K562 (cell line): ENCODE measurements around the gene PLCL1. TPM values are rescaled to one million over a fixed set of nuclear protein-coding genes. Genes with fewer than 3 reads are reported as not detected.
A peak's percentile ranks its signal among the peaks of the same experiment; 100 is the strongest.

Experiments used
- ATAC-seq: fragments of 200-7000 bp; cut with Tn5 transposase; 3 replicates; pipeline ENCODE4 v1.9.1; 2020; ENCODE audit warnings: moderate library complexity
- BruUV-seq: library from RNA; stranded (reverse); fragments of 400-500 nt; replicated peaks from 2 replicates; lab custom pipeline; 2021; lab: Mats Ljungman, UMichigan
- CTCF ChIA-PET: fragments of 300-600 bp; formaldehyde crosslinking; extraction: SDS; loops from one replicate; lab custom pipeline; 2021; ENCODE audit warnings: low intra/inter-chr PET ratio; lab: Yijun Ruan, JAX
- POLR2A ChIA-PET: fragments of 300-600, 350-650 bp; sonication (Branson Sonifier 250); formaldehyde crosslinking; extraction: SDS; loops from one replicate; lab custom pipeline; 2021; ENCODE audit warnings: antibody characterized with exemption, inconsistent platforms; lab: Yijun Ruan, JAX
- DNase-seq, 4 experiments: peaks; one replicate each; pipeline versions ENCODE4 v3.0.0 to v3.0.0-alpha.2; 2011 to 2018; ENCODE audit warnings: low spot score in 3 of 4, mixed read lengths in 3 of 4; ENCODE audit errors: extremely low read depth in 1 of 4
- FAIRE-seq: peaks from 2 replicates; lab custom pipeline; 2011; peaks lifted over from hg19 to GRCh38; lab: Jason Lieb, UNC
- H2AFZ ChIP-seq: 2 replicates; pipeline ENCODE4 v1.6.0; 2011; ENCODE audit warnings: low read depth, low read length, control low read depth, inconsistent platforms
- H3K27ac ChIP-seq: fragments of 200-600 bp; 3 replicates; pipeline ENCODE4 v1.8.0; 2011; ENCODE audit warnings: low read depth, mild to moderate bottlenecking, control low read depth, inconsistent platforms, low read length, moderate library complexity, mixed read lengths; ENCODE audit errors: extremely low read depth
- H3K27me3 ChIP-seq, 2 experiments: fragments of 300-600 bp in 1 of 2; 2 replicates in 1 of 2; 3 replicates in 1 of 2; pipeline versions ENCODE4 v1.6.0 to v1.8.0; 2011; ENCODE audit warnings: inconsistent platforms in 2 of 2, low read length in 2 of 2, mild to moderate bottlenecking in 1 of 2, mixed read lengths in 1 of 2, moderate library complexity in 1 of 2; ENCODE audit not compliant: control insufficient read depth in 2 of 2, insufficient read depth in 2 of 2
- H3K36me3 ChIP-seq: fragments of 300-600 bp; 3 replicates; pipeline ENCODE4 v1.8.0; 2011; ENCODE audit warnings: mild to moderate bottlenecking, low read length, inconsistent platforms; ENCODE audit not compliant: control insufficient read depth, insufficient read depth
- H3K4me1 ChIP-seq, 2 experiments: fragments of 200-600 bp in 1 of 2; replicated peaks in 1 of 2; 2 replicates in 1 of 2; 3 replicates in 1 of 2; pipeline versions ENCODE4 v1.5.1 to v1.8.0; 2011; ENCODE audit warnings: inconsistent platforms in 2 of 2, low read length in 2 of 2, mild to moderate bottlenecking in 1 of 2, mixed read lengths in 1 of 2, moderate library complexity in 1 of 2; ENCODE audit not compliant: control insufficient read depth in 2 of 2, insufficient read depth in 2 of 2
- H3K4me2 ChIP-seq: 2 replicates; pipeline ENCODE4 v1.6.1; 2011; ENCODE audit warnings: low read length, control low read depth, inconsistent platforms, mixed read lengths; ENCODE audit not compliant: insufficient read depth
- H3K4me3 ChIP-seq: fragments of 200-600 bp; sonication (generic), shearing (Covaris generic); 2 replicates; pipeline ENCODE4 v1.5.1; 2016; ENCODE audit warnings: control low read depth, inconsistent platforms
- H3K79me2 ChIP-seq: fragments of 200-600 bp; 3 replicates; pipeline ENCODE4 v1.8.0; 2011; ENCODE audit warnings: low read length, inconsistent platforms; ENCODE audit not compliant: control insufficient read depth, insufficient read depth
- H3K9ac ChIP-seq, 2 experiments: 2 replicates each; pipeline versions ENCODE4 v1.6.0 to v1.6.1; 2011; ENCODE audit warnings: low read depth in 2 of 2, low read length in 2 of 2, control low read depth in 1 of 2, inconsistent platforms in 1 of 2, mild to moderate bottlenecking in 1 of 2, mixed read lengths in 1 of 2; ENCODE audit not compliant: insufficient read depth in 1 of 2
- H3K9me1 ChIP-seq: one replicate; pipeline ENCODE4 v1.6.0; 2011; ENCODE audit warnings: inconsistent platforms, mild to moderate bottlenecking, low read length, moderate library complexity; ENCODE audit not compliant: control insufficient read depth, insufficient read depth
- H3K9me3 ChIP-seq: replicated peaks from 2 replicates; pipeline ENCODE4 v1.5.1; 2011; ENCODE audit warnings: low read depth, low read length, inconsistent platforms; ENCODE audit not compliant: control insufficient read depth, insufficient read depth
- H4K20me1 ChIP-seq: replicated peaks from 2 replicates; pipeline ENCODE4 v1.6.1; 2011; ENCODE audit warnings: low read length, inconsistent platforms, mixed read lengths; ENCODE audit not compliant: control insufficient read depth, insufficient read depth
- BRCA1 ChIP-seq, 2 experiments: fragments of 450-650 bp in 1 of 2; sonication (generic) in 1 of 2; formaldehyde crosslinking in 1 of 2; IDR thresholded peaks; 2 replicates each; pipeline versions ENCODE4 v1.5.0 to v1.6.1; 2017 to 2020; ENCODE audit warnings: mild to moderate bottlenecking in 1 of 2, missing genetic modification reagents in 1 of 2
- FIP1L1 ChIP-seq: fragments of 200-400 bp; formaldehyde crosslinking; IDR thresholded peaks from 2 replicates; pipeline ENCODE4 v1.6.1; 2018; ENCODE audit warnings: mild to moderate bottlenecking, low read depth, low read length; ENCODE audit not compliant: poor library complexity, severe bottlenecking
- HDAC3 ChIP-seq: fragments of 450-650 bp; IDR thresholded peaks from 2 replicates; pipeline ENCODE4 v1.6.1; 2018; ENCODE audit warnings: borderline replicate concordance, mild to moderate bottlenecking, moderate library complexity; ENCODE audit not compliant: partially characterized antibody
- WGBS: fragments of 100-300 bp; shearing (Covaris generic); methylation state at CpG from one replicate; pipeline ENCODE4 v1.1.6; 2016; ENCODE audit warnings: low coverage, mixed read lengths; ENCODE audit not compliant: insufficient coverage; ENCODE audit errors: missing lambda C conversion rate; 5-methylcytosine and 5-hydroxymethylcytosine counted together
- in situ Hi-C: fragments of 300-500 bp; cut with MboI; formaldehyde crosslinking; loops from 4 replicates; pipeline ENCODE4 v1.15.0; 2018; ENCODE audit warnings: inconsistent platforms, mixed read lengths
- intact Hi-C: fragments of 100-400 bp; cut with micrococcal nuclease; formaldehyde crosslinking; loops from 2 replicates; pipeline ENCODE4 v1.14.2; 2022
- polyA plus RNA-seq, 8 experiments: library from polyadenylated mRNA; depleted of rRNA in 4 of 8; stranded (reverse) in 5 of 8; unstranded in 3 of 8; fragments of >200 nt; fragmentation: Nextera tagmentation in 2 of 8; fragmentation: Illumina TruSeq in 1 of 8; extraction: Ambion mirVana in 2 of 8; extraction: Trizol in 1 of 8; gene quantifications; 2 replicates each; pipeline versions ENCODE4 v1.2.1 to v1.2.3, GENCODE V29; 2011 to 2014; ENCODE audit warnings: inconsistent platforms in 1 of 8, missing spikeins in 1 of 8
- total RNA-seq, 7 experiments: library from RNA; depleted of rRNA in 6 of 7; stranded (reverse); fragments of >200 nt in 6 of 7; fragmentation: Illumina TruSeq in 2 of 7; extraction: Trizol in 2 of 7; gene quantifications; 2 replicates each; pipeline versions ENCODE4 v1.2.1 to v1.2.3, GENCODE V29; 2011 to 2021; ENCODE audit warnings: low replicate concordance in 1 of 7
- TF ChIP-seq, protein P1 (sequence below): fragments of 200-800 bp; sonication (Bioruptor generic); IDR thresholded peaks from 2 replicates; pipeline ENCODE4 v1.6.1; 2017; ENCODE audit warnings: missing genetic modification characterization, missing compliant biosample characterization
- TF ChIP-seq, protein P2 (sequence below): fragments of 250-450 bp; sonication (Bioruptor Pico); IDR thresholded peaks from 2 replicates; pipeline ENCODE4 v1.8.0; 2022; ENCODE audit warnings: moderate library complexity, mild to moderate bottlenecking, inconsistent platforms

PLCL1 gene
- total and polyA plus RNA-seq, 9 of the 15 experiments (the other 6 are each of a cell fraction or from before 2014, with no cell fraction given): 2.0 to 17.7 (median 8.6) TPM

DNA sequence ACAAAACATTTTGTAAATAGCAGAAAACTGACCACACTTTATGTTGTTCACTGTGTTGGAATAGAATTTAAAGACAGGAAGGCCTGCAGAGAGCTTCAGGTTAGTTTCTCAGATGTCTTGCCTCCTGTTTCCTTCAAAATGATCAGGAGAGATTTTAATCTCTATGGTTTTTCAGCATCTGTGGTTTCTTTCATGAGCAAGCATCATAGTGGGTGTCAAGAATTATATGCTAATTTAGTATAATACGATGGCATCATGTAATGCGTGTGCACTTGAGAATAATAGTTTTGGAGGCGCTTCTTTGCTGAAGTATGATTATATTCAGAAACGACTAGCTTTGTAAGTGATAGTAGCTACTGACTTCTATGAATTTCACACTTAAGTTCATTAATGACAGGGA, 149.9 kb downstream of the PLCL1 start:
- no peak for TF ChIP-seq FIP1L1
- no peak for TF ChIP-seq HDAC3
- TF ChIP-seq, protein P1, sequence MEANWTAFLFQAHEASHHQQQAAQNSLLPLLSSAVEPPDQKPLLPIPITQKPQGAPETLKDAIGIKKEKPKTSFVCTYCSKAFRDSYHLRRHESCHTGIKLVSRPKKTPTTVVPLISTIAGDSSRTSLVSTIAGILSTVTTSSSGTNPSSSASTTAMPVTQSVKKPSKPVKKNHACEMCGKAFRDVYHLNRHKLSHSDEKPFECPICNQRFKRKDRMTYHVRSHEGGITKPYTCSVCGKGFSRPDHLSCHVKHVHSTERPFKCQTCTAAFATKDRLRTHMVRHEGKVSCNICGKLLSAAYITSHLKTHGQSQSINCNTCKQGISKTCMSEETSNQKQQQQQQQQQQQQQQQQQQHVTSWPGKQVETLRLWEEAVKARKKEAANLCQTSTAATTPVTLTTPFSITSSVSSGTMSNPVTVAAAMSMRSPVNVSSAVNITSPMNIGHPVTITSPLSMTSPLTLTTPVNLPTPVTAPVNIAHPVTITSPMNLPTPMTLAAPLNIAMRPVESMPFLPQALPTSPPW (CRISPR knock-in tag): 0 out of 2 replicates have a peak, but pooled peaks have one; percentile 14
- TF ChIP-seq BRCA1 (IDR thresholded peaks at IDR 0.05): no peak
- TF ChIP-seq BRCA1 (CRISPR knock-in tag; IDR thresholded peaks at IDR 0.05): no peak
- TF ChIP-seq, protein P2, sequence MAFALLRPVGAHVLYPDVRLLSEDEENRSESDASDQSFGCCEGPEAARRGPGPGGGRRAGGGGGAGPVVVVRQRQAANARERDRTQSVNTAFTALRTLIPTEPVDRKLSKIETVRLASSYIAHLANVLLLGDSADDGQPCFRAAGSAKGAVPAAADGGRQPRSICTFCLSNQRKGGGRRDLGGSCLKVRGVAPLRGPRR (CRISPR knock-in tag): no peak
- 80% methylated on average over 4 of the region's 4 CpGs for WGBS
- Histone ChIP-seq H3K36me3 (no peaks in the 10 kb centered on the region), H3K4me2 (no peak overlapping the region), H3K9me3 (no peaks in the 10 kb centered on the region; the same call in 1 of the 2 replicates), H3K4me3 (no peak overlapping the region), H4K20me1 (no peaks in the 10 kb centered on the region), H2AFZ (no peak overlapping the region), H3K9ac (no peak overlapping the region), H3K27ac (no peak overlapping the region), H3K27me3 (no peaks in the 10 kb centered on the region), H3K9me1 (no peaks in the 10 kb centered on the region), H3K79me2 (peaks cover 84% of the 10 kb centered on the region), H3K4me1 (peaks cover 0 to 20% of the 10 kb centered on the region in 2 experiments; a peak in 3 of 5 replicates)
- intact Hi-C loops (no loop called here), in situ Hi-C loops (no loop called here)
- ChIA-PET CTCF (no interaction called here), POLR2A (interaction anchor here (0.7 to 1.3 kb wide), 4 partner anchors 10 to 68 kb away, joined by 3 to 6 read pairs (median 4); no protein-coding TSS in a partner anchor)
- BruUV-seq: no TSS peak
- ATAC-seq (no peak), DNase-seq (no peak), FAIRE-seq (no peak)
